Body of pancreas (tissue), 4 donors: ENCODE measurements around the gene MKNK2.

Experiments used
- POLR2A ChIP-seq, 3 donors: fragments of 450-650 bp; IDR thresholded peaks; one replicate each; pipeline ENCODE4 v1.6.1; 2016; ENCODE audit warnings: antibody characterized with exemption in 3 of 3, mild to moderate bottlenecking in 2 of 3
- TF ChIP-seq, protein P1 (sequence below), 7 experiments: fragments of 450-650 bp in 4 of 7; fragments of 200-600 bp in 3 of 7; sonication (generic) in 3 of 7; IDR thresholded peaks; one replicate each; pipeline ENCODE4 v1.5.1; 2016 to 2019; ENCODE audit warnings: antibody characterized with exemption in 7 of 7

DNA sequence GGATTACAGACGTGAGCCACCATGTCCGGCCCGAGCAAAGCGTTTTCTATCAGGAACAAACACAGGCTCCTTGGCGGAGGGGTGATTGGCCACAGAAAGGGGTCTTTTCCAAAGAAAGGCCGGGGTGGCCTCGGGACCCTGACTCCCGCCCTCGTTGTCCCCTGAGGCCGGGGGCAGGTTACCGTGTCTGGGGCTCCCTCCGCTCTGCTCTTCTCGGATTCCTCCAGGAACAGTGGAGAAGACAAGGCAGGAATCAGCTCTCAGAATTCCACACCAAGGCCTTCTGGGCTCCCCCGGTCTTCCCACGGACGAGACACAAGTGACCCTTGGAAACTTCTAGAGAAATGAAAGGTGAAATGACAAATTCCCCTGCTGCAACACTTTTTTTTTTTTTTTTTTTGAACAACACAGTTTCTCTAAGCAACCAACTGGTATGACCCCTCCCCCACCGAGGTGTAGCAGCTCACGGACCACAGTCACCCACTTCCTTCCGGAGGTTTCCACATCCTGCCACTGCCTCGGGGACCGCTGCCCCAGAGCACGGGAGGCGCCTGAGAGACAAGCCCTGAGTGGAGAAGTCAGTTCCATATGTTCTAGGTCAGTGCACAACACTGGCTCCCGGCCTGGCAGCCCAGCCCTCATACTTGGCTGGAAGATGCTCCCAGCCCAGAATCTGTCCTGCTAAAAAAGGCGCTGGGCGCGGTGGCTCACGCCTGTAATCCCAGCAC, 34.1 kb upstream of the MKNK2 start:
- peak in 1 of 3 donors; percentile 17 for TF ChIP-seq POLR2A (IDR thresholded peaks at IDR 0.05)
- TF ChIP-seq, protein P1, sequence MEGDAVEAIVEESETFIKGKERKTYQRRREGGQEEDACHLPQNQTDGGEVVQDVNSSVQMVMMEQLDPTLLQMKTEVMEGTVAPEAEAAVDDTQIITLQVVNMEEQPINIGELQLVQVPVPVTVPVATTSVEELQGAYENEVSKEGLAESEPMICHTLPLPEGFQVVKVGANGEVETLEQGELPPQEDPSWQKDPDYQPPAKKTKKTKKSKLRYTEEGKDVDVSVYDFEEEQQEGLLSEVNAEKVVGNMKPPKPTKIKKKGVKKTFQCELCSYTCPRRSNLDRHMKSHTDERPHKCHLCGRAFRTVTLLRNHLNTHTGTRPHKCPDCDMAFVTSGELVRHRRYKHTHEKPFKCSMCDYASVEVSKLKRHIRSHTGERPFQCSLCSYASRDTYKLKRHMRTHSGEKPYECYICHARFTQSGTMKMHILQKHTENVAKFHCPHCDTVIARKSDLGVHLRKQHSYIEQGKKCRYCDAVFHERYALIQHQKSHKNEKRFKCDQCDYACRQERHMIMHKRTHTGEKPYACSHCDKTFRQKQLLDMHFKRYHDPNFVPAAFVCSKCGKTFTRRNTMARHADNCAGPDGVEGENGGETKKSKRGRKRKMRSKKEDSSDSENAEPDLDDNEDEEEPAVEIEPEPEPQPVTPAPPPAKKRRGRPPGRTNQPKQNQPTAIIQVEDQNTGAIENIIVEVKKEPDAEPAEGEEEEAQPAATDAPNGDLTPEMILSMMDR (IDR thresholded peaks at IDR 0.05) = no peak
